Gastrocnemius medialis (tissue), 4 donors: ENCODE data around the gene TTC28. TPM values are rescaled to one million over a fixed set of nuclear protein-coding genes. Genes with fewer than 3 reads are reported as not detected.

ENCODE experiments used
- ATAC-seq, 2 donors: fragments of 150-250 bp; one replicate each; pipeline ENCODE4 v1.9.1; 2016
- DNase-seq, 2 donors: peaks; one replicate each; pipeline ENCODE4 v3.0.0-alpha.2; 2019
- H3K27ac ChIP-seq, 4 donors: fragments of 200-600 bp; sonication (generic); 1 replicate in 1 of 4; 2 replicates in 3 of 4; pipeline ENCODE4 v1.5.1; 2016 to 2018; ENCODE audit warnings: mild to moderate bottlenecking in 2 of 4, moderate library complexity in 1 of 4
- H3K27me3 ChIP-seq, 3 donors: fragments of 200-600 bp; sonication (generic) in 2 of 3; 1 replicate in 1 of 3; 2 replicates in 2 of 3; pipeline versions ENCODE4 v1.5.1 to v1.6.0; 2016 to 2019; ENCODE audit warnings: mild to moderate bottlenecking in 1 of 3, moderate library complexity in 1 of 3
- H3K36me3 ChIP-seq, 2 donors: fragments of 200-600 bp; sonication (generic) in 1 of 2; one replicate each; pipeline ENCODE4 v1.5.1; 2017 to 2018
- H3K4me1 ChIP-seq, 2 donors: fragments of 200-600 bp; sonication (generic) in 1 of 2; one replicate each; pipeline ENCODE4 v1.5.1; 2016 to 2017; ENCODE audit warnings: mild to moderate bottlenecking in 2 of 2
- H3K4me3 ChIP-seq, 4 donors: fragments of 200-600 bp; sonication (generic) in 3 of 4; 1 replicate in 1 of 4; 2 replicates in 3 of 4; pipeline ENCODE4 v1.5.1; 2016 to 2019; ENCODE audit warnings: mild to moderate bottlenecking in 2 of 4
- H3K9me3 ChIP-seq, 3 donors: fragments of 200-600 bp; sonication (generic) in 2 of 3; 1 replicate in 1 of 3; 2 replicates in 2 of 3; pipeline ENCODE4 v1.5.1; 2016 to 2019
- POLR2A ChIP-seq, 2 donors: fragments of 450-650 bp; IDR thresholded peaks; one replicate each; pipeline ENCODE4 v1.6.1; 2017; ENCODE audit warnings: antibody characterized with exemption in 2 of 2, mild to moderate bottlenecking in 2 of 2, moderate library complexity in 2 of 2
- in situ Hi-C, 4 donors: fragments of 200-750 bp; cut with MboI; loops; one replicate each; pipeline versions ENCODE4 v1.15.0 to v1.8.0; 2017; ENCODE audit warnings: low sequenced_read_pairs in 4 of 4
- intact Hi-C: fragments of 100-400 bp; cut with DNase I; formaldehyde crosslinking; loops from one replicate; pipeline ENCODE4 v1.15.1; 2023; ENCODE audit warnings: low total_unique reads
- total RNA-seq, 4 donors: library from RNA; depleted of rRNA; stranded (reverse); fragments of >200 nt; gene quantifications; one replicate each; pipeline versions ENCODE4 v1.1.0 to v1.2.3, GENCODE V29; 2016
- TF ChIP-seq, protein P1 (sequence below), 5 experiments: fragments of 450-650 bp in 3 of 5; fragments of 200-600 bp in 2 of 5; sonication (generic) in 2 of 5; IDR thresholded peaks in 4 of 5; conservative IDR thresholded peaks in 1 of 5; 1 replicate in 4 of 5; 2 replicates in 1 of 5; pipeline ENCODE4 v1.5.1; 2016 to 2019; ENCODE audit warnings: antibody characterized with exemption in 5 of 5, mild to moderate bottlenecking in 3 of 5, moderate library complexity in 3 of 5

TTC28 gene
- total RNA-seq, 4 donors from 2014 or later: 6.3 to 18.1 (median 8.4) TPM

DNA sequence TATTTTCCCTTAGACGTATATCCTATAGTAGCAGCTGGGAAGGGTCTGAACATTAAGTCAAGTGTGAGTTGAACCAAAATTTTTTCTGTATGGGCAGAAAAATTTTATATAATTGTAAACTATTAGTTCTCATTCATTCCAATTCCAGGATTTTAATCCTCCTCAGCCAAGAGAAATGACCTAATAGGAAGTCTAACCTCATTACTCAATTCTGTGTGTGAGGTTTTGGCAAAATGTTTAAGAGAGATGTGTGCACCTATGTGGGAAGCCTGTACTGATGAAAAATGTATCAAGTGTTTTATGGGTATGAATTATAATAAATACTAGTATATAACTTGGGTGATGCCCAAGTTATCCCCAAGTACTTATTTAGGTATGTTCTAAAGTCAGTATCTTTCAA, 449.0 kb downstream of the TTC28 start:
- TF ChIP-seq, protein P1, sequence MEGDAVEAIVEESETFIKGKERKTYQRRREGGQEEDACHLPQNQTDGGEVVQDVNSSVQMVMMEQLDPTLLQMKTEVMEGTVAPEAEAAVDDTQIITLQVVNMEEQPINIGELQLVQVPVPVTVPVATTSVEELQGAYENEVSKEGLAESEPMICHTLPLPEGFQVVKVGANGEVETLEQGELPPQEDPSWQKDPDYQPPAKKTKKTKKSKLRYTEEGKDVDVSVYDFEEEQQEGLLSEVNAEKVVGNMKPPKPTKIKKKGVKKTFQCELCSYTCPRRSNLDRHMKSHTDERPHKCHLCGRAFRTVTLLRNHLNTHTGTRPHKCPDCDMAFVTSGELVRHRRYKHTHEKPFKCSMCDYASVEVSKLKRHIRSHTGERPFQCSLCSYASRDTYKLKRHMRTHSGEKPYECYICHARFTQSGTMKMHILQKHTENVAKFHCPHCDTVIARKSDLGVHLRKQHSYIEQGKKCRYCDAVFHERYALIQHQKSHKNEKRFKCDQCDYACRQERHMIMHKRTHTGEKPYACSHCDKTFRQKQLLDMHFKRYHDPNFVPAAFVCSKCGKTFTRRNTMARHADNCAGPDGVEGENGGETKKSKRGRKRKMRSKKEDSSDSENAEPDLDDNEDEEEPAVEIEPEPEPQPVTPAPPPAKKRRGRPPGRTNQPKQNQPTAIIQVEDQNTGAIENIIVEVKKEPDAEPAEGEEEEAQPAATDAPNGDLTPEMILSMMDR (IDR thresholded peaks at IDR 0.05 in 4 of 5, conservative IDR thresholded peaks at IDR 0.05 in 1 of 5): no peak
- no peak for TF ChIP-seq POLR2A (IDR thresholded peaks at IDR 0.05)
- no peaks in the 10 kb centered on the region for H3K36me3 ChIP-seq
- DNase-seq (no peak), ATAC-seq (no peak)
- intact Hi-C loops: no loop called here
- H3K4me3 ChIP-seq: no peak overlapping the region
- H3K4me1 ChIP-seq: peaks cover 6 to 10% of the 10 kb centered on the region in 2 donors
- in situ Hi-C loops: no loop called here
- no peaks in the 10 kb centered on the region for H3K27me3 ChIP-seq
- no peaks in the 10 kb centered on the region for H3K9me3 ChIP-seq
- no peak overlapping the region for H3K27ac ChIP-seq

GRCh38 chr22:28229566-28230485, 449.8 kb downstream of the TTC28 start:
- ATAC-seq (no peak), DNase-seq (peak in 1 of 2 donors; percentile 12)
- no peak overlapping the region for H3K4me3 ChIP-seq
- H3K27me3 ChIP-seq: no peaks in the 10 kb centered on the region
- in situ Hi-C loops: no loop called here
- TF ChIP-seq, protein P1 (IDR thresholded peaks at IDR 0.05 in 4 of 5, conservative IDR thresholded peaks at IDR 0.05 in 1 of 5): no peak
- TF ChIP-seq POLR2A (IDR thresholded peaks at IDR 0.05): no peak
- H3K9me3 ChIP-seq: no peaks in the 10 kb centered on the region
- no peaks in the 10 kb centered on the region for H3K36me3 ChIP-seq
- no peak overlapping the region for H3K27ac ChIP-seq
- intact Hi-C loops: no loop called here
- H3K4me1 ChIP-seq: peaks cover 1 to 6% of the 10 kb centered on the region in 2 donors

DNA sequence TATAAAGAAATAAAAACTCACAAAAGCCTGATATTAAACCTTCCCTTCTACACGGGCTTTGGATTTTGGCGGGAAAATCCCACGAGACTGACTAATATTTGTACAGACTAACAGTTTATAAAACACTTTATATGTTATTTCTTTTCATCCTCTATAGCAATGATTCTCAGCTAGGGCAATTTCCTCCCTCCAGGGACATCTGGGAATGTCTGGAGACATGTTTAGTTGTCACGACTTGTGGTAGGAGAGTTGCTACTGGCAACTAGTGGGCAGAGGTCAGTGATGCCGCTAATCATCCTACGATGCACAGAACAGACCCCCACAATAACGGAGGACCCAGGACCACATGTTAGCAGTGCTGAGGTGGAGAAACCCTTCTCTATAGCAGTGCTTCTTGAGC, 455.8 kb downstream of the TTC28 start:
- no peak for ATAC-seq
- no peaks in the 10 kb centered on the region for H3K9me3 ChIP-seq
- DNase-seq: no peak
- no peak overlapping the region for H3K4me3 ChIP-seq
- no peak overlapping the region for H3K27ac ChIP-seq
- no peak for TF ChIP-seq POLR2A (IDR thresholded peaks at IDR 0.05)
- TF ChIP-seq, protein P1 (IDR thresholded peaks at IDR 0.05 in 4 of 5, conservative IDR thresholded peaks at IDR 0.05 in 1 of 5): no peak
- in situ Hi-C loops: no loop called here
- H3K36me3 ChIP-seq: no peaks in the 10 kb centered on the region
- no peaks in the 10 kb centered on the region for H3K4me1 ChIP-seq
- intact Hi-C loops: no loop called here
- H3K27me3 ChIP-seq: no peaks in the 10 kb centered on the region

DNA sequence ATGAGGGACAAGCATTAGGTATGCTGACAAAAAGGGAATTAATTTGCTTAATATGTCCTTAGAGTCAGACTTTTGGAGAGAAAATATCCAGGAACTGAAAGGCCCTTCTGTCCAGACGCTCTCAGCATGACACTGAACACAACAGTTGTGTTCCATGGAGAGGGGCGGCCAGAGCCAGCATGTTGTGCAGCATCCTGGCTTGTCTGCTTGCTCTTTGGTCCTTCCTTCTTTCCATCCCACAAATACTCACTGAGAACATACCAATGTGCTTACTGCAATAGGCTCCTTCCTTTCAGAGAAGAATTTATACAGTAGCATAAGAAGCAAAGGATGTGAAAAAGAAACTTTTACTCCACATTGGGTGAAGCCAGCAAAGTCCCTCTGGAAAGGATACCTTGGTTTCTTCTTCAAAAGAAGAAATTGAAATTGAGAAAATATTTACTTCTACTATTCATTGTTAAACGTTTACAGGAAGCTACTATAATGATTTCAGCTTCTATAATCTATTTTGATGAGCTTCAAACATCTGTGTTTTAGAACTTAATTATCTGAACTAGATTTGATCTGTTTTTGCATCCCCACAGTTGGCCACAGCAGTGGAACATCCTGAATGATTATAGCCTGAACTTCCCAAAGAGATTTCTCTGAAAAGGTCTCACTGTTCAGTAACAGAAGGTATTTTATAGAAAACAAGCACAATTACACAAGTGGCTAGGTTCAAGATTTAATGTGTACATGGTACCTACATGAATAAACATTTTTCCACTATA, 456.5 kb downstream of the TTC28 start:
- DNase-seq (no peak), ATAC-seq (no peak)
- no peaks in the 10 kb centered on the region for H3K36me3 ChIP-seq
- H3K4me3 ChIP-seq: no peak overlapping the region
- H3K27me3 ChIP-seq: no peaks in the 10 kb centered on the region
- H3K4me1 ChIP-seq: no peaks in the 10 kb centered on the region
- H3K27ac ChIP-seq: no peak overlapping the region
- TF ChIP-seq, protein P1 (IDR thresholded peaks at IDR 0.05 in 4 of 5, conservative IDR thresholded peaks at IDR 0.05 in 1 of 5): no peak
- TF ChIP-seq POLR2A (IDR thresholded peaks at IDR 0.05): no peak
- intact Hi-C loops (no loop called here), in situ Hi-C loops (no loop called here)
- H3K9me3 ChIP-seq: no peaks in the 10 kb centered on the region
